ENCODE measurements around the gene ALOX5. TPM values are rescaled to one million over a fixed set of nuclear protein-coding genes. Genes with fewer than 3 reads are reported as not detected.
A peak's percentile ranks its signal among the peaks of the same experiment; 100 is the strongest.

The ALOX5 gene
- total RNA-seq, 1 donor from 2014 or later = not detected

GRCh38 chr10:45433716-45434469 lies 59.9 kb downstream of the ALOX5 start:
- Mint-ChIP-seq H3K36me3 (ENCODE audit: unreplicated experiment) (no peaks in the 10 kb centered on the region), H3K9me3 (ENCODE audit: unreplicated experiment) (peaks cover 4% of the 10 kb centered on the region), H3K27me3 (ENCODE audit: unreplicated experiment) (peaks cover 26% of the 10 kb centered on the region), H3K4me1 (ENCODE audit: unreplicated experiment) (no peaks in the 10 kb centered on the region), H3K27ac (ENCODE audit: unreplicated experiment) (no peak overlapping the region), H3K4me3 (ENCODE audit: unreplicated experiment) (no peak overlapping the region)
- TF ChIP-seq CTCF (IDR thresholded peaks at IDR 0.05) = no peak
- DNase-seq (ENCODE audit: extremely low spot score, unreplicated experiment) = no peak

GRCh38 chr10:45437587-45438465 lies 63.8 kb downstream of the ALOX5 start:
- peaks cover 4% of the 10 kb centered on the region for H3K9me3 Mint-ChIP-seq (ENCODE audit: unreplicated experiment)
- H3K27me3 Mint-ChIP-seq (ENCODE audit: unreplicated experiment) = peaks cover 20% of the 10 kb centered on the region

GRCh38 chr10:45438466-45439090 lies 64.6 kb downstream of the ALOX5 start:
- Mint-ChIP-seq H3K9me3 (ENCODE audit: unreplicated experiment) (peaks cover 4% of the 10 kb centered on the region), H3K27ac (ENCODE audit: unreplicated experiment) (no peak overlapping the region), H3K36me3 (ENCODE audit: unreplicated experiment) (no peaks in the 10 kb centered on the region), H3K4me3 (ENCODE audit: unreplicated experiment) (no peak overlapping the region), H3K27me3 (ENCODE audit: unreplicated experiment) (peaks cover 20% of the 10 kb centered on the region), H3K4me1 (ENCODE audit: unreplicated experiment) (no peaks in the 10 kb centered on the region)
- DNase-seq (ENCODE audit: extremely low spot score, unreplicated experiment) = no peak
- TF ChIP-seq CTCF (IDR thresholded peaks at IDR 0.05) = no peak

More at GRCh38 chr10:45437587-45438465, 63.8 kb downstream of the ALOX5 start:
- no peak for DNase-seq (ENCODE audit: extremely low spot score, unreplicated experiment)
- Mint-ChIP-seq H3K4me3 (ENCODE audit: unreplicated experiment) (no peak overlapping the region), H3K27ac (ENCODE audit: unreplicated experiment) (no peak overlapping the region), H3K36me3 (ENCODE audit: unreplicated experiment) (no peaks in the 10 kb centered on the region), H3K4me1 (ENCODE audit: unreplicated experiment) (no peaks in the 10 kb centered on the region)
- no peak for TF ChIP-seq CTCF (IDR thresholded peaks at IDR 0.05)

GRCh38 chr10:45439365-45439764 lies 65.3 kb downstream of the ALOX5 start:
- TF ChIP-seq CTCF (IDR thresholded peaks at IDR 0.05) = no peak

More at GRCh38 chr10:45439365-45439764, 65.3 kb downstream of the ALOX5 start:
- Mint-ChIP-seq H3K4me3 (ENCODE audit: unreplicated experiment) (no peak overlapping the region), H3K27ac (ENCODE audit: unreplicated experiment) (no peak overlapping the region), H3K4me1 (ENCODE audit: unreplicated experiment) (no peaks in the 10 kb centered on the region), H3K9me3 (ENCODE audit: unreplicated experiment) (peaks cover 4% of the 10 kb centered on the region), H3K36me3 (ENCODE audit: unreplicated experiment) (no peaks in the 10 kb centered on the region), H3K27me3 (ENCODE audit: unreplicated experiment) (peaks cover 18% of the 10 kb centered on the region)
- DNase-seq (ENCODE audit: extremely low spot score, unreplicated experiment) = peak; percentile 68

All from osteocyte (in vitro differentiated cells).